ENCODE data around the gene COG7. TPM values are rescaled to one million over a fixed set of nuclear protein-coding genes. Genes with fewer than 3 reads are reported as not detected.

Gene COG7
- total RNA-seq, 4 donors from 2014 or later: 37.1 to 121 (median 54.6) TPM

- Histone ChIP-seq H3K9me3 (no peaks in the 10 kb centered on the region), H3K4me1 (peaks cover 6 to 26% (median 17%) of the 10 kb centered on the region in 4 donors), H3K27ac (peak overlapping the region; percentile 67 to 76 (median 74)), H3K27me3 (no peaks in the 10 kb centered on the region), H3K36me3 (peaks cover 0 to 15% (median 3%) of the 10 kb centered on the region in 4 donors), H3K4me3 (no peak overlapping the region)
- WGBS, 2 donors (ENCODE audit: low coverage in 1 of 2): 78 to 83% methylated on average over 4 to 10 of the region's 10 CpGs
- no peak for TF ChIP-seq POLR2AphosphoS5 (IDR thresholded peaks at IDR 0.05)
- peak in 3 of 5 experiments; percentile 27 to 40 (median 38) for TF ChIP-seq CTCF (IDR thresholded peaks at IDR 0.05)
- intact Hi-C loops (cut with DNase I; ENCODE audit: low total_unique reads) (no loop called here), in situ Hi-C loops (cut with MboI; ENCODE audit: low pct_ligation_motif_present in 1 of 4, low pct_unique_long_range_greater_than_20kb in 1 of 4, low sequenced_read_pairs in 3 of 4) (loop anchor here in 2 of 4 donors (10.0 kb wide), 2 partner anchors 248 to 258 kb away; partner anchors contain the start of gene SCNN1G (in 1 of the 2))
- DNase-seq: no peak
Observed at GRCh38 chr16:23432176-23433128, 20.5 kb downstream of the COG7 start.

GRCh38 chr16:23428351-23428750 lies 24.6 kb downstream of the COG7 start:
- no peak for DNase-seq
- intact Hi-C loops (cut with DNase I; ENCODE audit: low total_unique reads): no loop called here
- in situ Hi-C loops (cut with MboI; ENCODE audit: low pct_ligation_motif_present in 1 of 4, low pct_unique_long_range_greater_than_20kb in 1 of 4, low sequenced_read_pairs in 3 of 4): no loop called here
- Histone ChIP-seq H3K27ac (no peak overlapping the region), H3K4me3 (no peak overlapping the region), H3K36me3 (peaks cover 0 to 15% (median 3%) of the 10 kb centered on the region in 4 donors), H3K4me1 (peaks cover 13 to 29% (median 21%) of the 10 kb centered on the region in 4 donors), H3K9me3 (no peaks in the 10 kb centered on the region), H3K27me3 (no peaks in the 10 kb centered on the region)
- WGBS, 2 donors (ENCODE audit: low coverage in 1 of 2): 52 to 74% methylated on average over 2 of the region's 2 CpGs
- TF ChIP-seq EP300 (IDR thresholded peaks at IDR 0.05; ENCODE audit: low read depth) (no peak), POLR2AphosphoS5 (IDR thresholded peaks at IDR 0.05) (no peak)

- Histone ChIP-seq H3K27me3 (no peaks in the 10 kb centered on the region), H3K36me3 (no peaks in the 10 kb centered on the region), H3K4me1 (peaks cover 18 to 28% (median 21%) of the 10 kb centered on the region in 4 donors), H3K27ac (peak overlapping the region; percentile 88 to 95 (median 94)), H3K4me3 (no peak overlapping the region), H3K9me3 (no peaks in the 10 kb centered on the region)
- 69 to 70% methylated on average over 5 to 14 of the region's 14 CpGs for WGBS, 2 donors (ENCODE audit: low coverage in 1 of 2)
- TF ChIP-seq EP300 (IDR thresholded peaks at IDR 0.05; ENCODE audit: low read depth) (no peak), POLR2AphosphoS5 (IDR thresholded peaks at IDR 0.05) (peak; percentile 18 to 43 (median 35))
- peak; percentile 84 for DNase-seq
- in situ Hi-C loops (cut with MboI; ENCODE audit: low pct_ligation_motif_present in 1 of 4, low pct_unique_long_range_greater_than_20kb in 1 of 4, low sequenced_read_pairs in 3 of 4) (no loop called here), intact Hi-C loops (cut with DNase I; ENCODE audit: low total_unique reads) (no loop called here)
Observed at GRCh38 chr16:23424292-23424958, 28.6 kb downstream of the COG7 start.

- peak; percentile 85 for DNase-seq
- Histone ChIP-seq H3K4me1 (peaks cover 18 to 28% (median 21%) of the 10 kb centered on the region in 4 donors), H3K27me3 (no peaks in the 10 kb centered on the region), H3K27ac (peak overlapping the region; percentile 88 to 95 (median 94)), H3K9me3 (no peaks in the 10 kb centered on the region), H3K4me3 (no peak overlapping the region), H3K36me3 (no peaks in the 10 kb centered on the region)
- intact Hi-C loops (cut with DNase I; ENCODE audit: low total_unique reads): no loop called here
- peak; percentile 86 to 94 (median 92) for TF ChIP-seq POLR2AphosphoS5 (IDR thresholded peaks at IDR 0.05)
- TF ChIP-seq EP300 (IDR thresholded peaks at IDR 0.05; ENCODE audit: low read depth): peak; percentile 97
- no peak for TF ChIP-seq POLR2A (IDR thresholded peaks at IDR 0.05)
- TF ChIP-seq CTCF (IDR thresholded peaks at IDR 0.05): peak in 1 of 5 experiments; percentile 31
- in situ Hi-C loops (cut with MboI; ENCODE audit: low pct_ligation_motif_present in 1 of 4, low pct_unique_long_range_greater_than_20kb in 1 of 4, low sequenced_read_pairs in 3 of 4): no loop called here
- 29 to 73% methylated on average over 5 to 11 of the region's 11 CpGs for WGBS, 2 donors (ENCODE audit: low coverage in 1 of 2)
Observed at GRCh38 chr16:23423496-23424049, 29.4 kb downstream of the COG7 start.

All from transverse colon (tissue), 4 donors.